Upper lobe of right lung (tissue), 1 donor: ENCODE measurements around the gene LBX2. TPM values are rescaled to one million over a fixed set of nuclear protein-coding genes. Genes with fewer than 3 reads are reported as not detected.
"Not testable (repeated sequence)": the region's sequence is repeated elsewhere in the genome, so short reads cannot be mapped to it uniquely, and the experiment has no call there.

ENCODE experiments used
- ATAC-seq: fragments of 200-7000 bp; cut with Tn5 transposase; one replicate; pipeline ENCODE4 v1.9.1; 2020; ENCODE audit warnings: mild to moderate bottlenecking, moderate library complexity
- DNase-seq: peaks from one replicate; pipeline ENCODE4 v3.0.0-alpha.2; 2020
- H3K27ac ChIP-seq: fragments of 200-600 bp; one replicate; pipeline ENCODE4 v1.8.0; 2022
- H3K27me3 ChIP-seq: fragments of 200-600 bp; one replicate; pipeline ENCODE4 v1.8.0; 2022; ENCODE audit warnings: mild to moderate bottlenecking
- H3K36me3 ChIP-seq: fragments of 200-600 bp; one replicate; pipeline ENCODE4 v1.8.0; 2022
- H3K4me1 ChIP-seq: fragments of 200-600 bp; one replicate; pipeline ENCODE4 v1.8.0; 2022
- H3K4me3 ChIP-seq: fragments of 200-600 bp; one replicate; pipeline ENCODE4 v1.8.0; 2022; ENCODE audit warnings: mild to moderate bottlenecking
- H3K9me3 ChIP-seq: fragments of 200-600 bp; one replicate; pipeline ENCODE4 v1.8.0; 2022
- intact Hi-C: fragments of 100-400 bp; cut with DNase I; formaldehyde crosslinking; loops from one replicate; pipeline ENCODE4 v1.11.0; 2022
- total RNA-seq: library from RNA; stranded (reverse); fragmentation: NEBNext Ultra II Directional; extraction: Animal tissue kit (Norgen Biotek cat#: 25700); gene quantifications from one replicate; pipeline ENCODE4 v1.2.1, GENCODE V29; 2021
- TF ChIP-seq, protein P1 (sequence below): fragments of 200-600 bp; IDR thresholded peaks from one replicate; pipeline ENCODE4 v1.8.0; 2022; ENCODE audit warnings: antibody characterized with exemption
- donor health status: DM: no; HTN: yes; CAD: no; lungs with severe emphysema.

The LBX2 gene
- total RNA-seq, 1 donor from 2014 or later = 1.8 TPM

DNA sequence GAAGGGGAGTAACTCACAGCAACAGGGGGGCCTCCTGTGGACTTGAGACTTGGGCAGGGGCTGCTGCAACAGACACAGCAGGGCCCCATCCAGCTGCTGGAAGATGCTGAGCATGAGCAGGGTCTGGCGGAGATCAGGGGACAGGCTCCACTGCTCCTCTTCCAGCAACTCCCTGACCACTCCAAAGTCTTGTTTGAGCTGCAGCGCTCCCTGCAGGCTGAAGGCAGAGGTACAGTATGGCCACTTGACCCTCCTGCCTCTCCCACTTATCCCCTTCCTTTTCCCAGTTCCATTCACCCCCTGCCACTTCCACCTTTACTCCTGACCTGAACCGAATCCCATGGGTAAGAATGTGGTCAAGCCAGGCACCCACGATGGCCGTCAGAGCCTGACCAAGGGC is 24.5 kb downstream of the LBX2 start:
- Histone ChIP-seq H3K27ac (no peak overlapping the region), H3K27me3 (no peaks in the 10 kb centered on the region), H3K9me3 (no peaks in the 10 kb centered on the region), H3K4me1 (peaks cover 26% of the 10 kb centered on the region), H3K36me3 (peaks cover 23% of the 10 kb centered on the region), H3K4me3 (no peak overlapping the region)
- ATAC-seq (no peak), DNase-seq (no peak)
- intact Hi-C loops = no loop called here
- TF ChIP-seq, protein P1, sequence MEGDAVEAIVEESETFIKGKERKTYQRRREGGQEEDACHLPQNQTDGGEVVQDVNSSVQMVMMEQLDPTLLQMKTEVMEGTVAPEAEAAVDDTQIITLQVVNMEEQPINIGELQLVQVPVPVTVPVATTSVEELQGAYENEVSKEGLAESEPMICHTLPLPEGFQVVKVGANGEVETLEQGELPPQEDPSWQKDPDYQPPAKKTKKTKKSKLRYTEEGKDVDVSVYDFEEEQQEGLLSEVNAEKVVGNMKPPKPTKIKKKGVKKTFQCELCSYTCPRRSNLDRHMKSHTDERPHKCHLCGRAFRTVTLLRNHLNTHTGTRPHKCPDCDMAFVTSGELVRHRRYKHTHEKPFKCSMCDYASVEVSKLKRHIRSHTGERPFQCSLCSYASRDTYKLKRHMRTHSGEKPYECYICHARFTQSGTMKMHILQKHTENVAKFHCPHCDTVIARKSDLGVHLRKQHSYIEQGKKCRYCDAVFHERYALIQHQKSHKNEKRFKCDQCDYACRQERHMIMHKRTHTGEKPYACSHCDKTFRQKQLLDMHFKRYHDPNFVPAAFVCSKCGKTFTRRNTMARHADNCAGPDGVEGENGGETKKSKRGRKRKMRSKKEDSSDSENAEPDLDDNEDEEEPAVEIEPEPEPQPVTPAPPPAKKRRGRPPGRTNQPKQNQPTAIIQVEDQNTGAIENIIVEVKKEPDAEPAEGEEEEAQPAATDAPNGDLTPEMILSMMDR = no peak

DNA sequence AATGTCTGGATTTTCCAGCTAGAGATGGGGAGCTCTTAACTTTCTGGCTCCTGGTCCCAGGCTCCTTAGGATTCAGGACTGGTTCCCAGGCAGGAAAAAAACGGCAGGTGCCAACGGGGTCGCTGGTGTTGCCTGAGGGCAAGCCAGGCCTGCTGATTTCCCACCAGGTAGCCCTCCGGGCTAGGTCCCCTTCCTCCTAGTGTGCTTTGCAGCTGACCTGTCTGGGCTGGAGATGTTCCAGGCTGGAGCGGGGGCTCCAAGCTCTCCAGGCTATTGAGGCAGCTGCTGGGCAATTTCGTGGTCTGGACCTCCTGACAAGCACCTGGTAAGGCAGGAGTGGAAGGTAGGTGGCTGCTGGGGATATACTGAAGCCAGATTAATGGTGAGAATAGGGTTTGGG is 24.9 kb downstream of the LBX2 start:
- DNase-seq = no peak
- no peak overlapping the region for H3K27ac ChIP-seq
- TF ChIP-seq, protein P1 = no peak
- peaks cover 19% of the 10 kb centered on the region for H3K36me3 ChIP-seq
- no peak for ATAC-seq
- intact Hi-C loops = no loop called here
- H3K9me3 ChIP-seq = no peaks in the 10 kb centered on the region
- H3K27me3 ChIP-seq = no peaks in the 10 kb centered on the region
- no peak overlapping the region for H3K4me3 ChIP-seq
- H3K4me1 ChIP-seq = peaks cover 26% of the 10 kb centered on the region

DNA sequence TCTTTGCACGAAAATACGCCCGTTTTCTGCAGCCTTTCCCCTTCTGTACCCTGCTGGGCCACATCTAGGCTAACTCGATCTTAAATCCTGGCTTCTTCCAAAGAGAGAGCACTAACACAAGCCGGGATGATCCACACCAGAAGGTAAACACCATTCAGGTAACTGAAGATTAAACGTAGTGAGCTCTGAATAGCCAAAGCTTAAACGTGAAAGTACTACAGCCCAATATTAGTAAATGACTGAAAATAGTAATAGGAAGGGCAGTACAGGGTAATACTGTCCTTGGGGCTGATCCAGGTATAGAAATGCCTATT is 26.5 kb downstream of the LBX2 start:
- peaks cover 17% of the 10 kb centered on the region for H3K36me3 ChIP-seq
- H3K4me3 ChIP-seq = peak overlapping the region; percentile 61
- ATAC-seq (no peak), DNase-seq (no peak)
- H3K27me3 ChIP-seq = no peaks in the 10 kb centered on the region
- intact Hi-C loops = no loop called here
- no peaks in the 10 kb centered on the region for H3K9me3 ChIP-seq
- peak overlapping the region; percentile 94 for H3K27ac ChIP-seq
- H3K4me1 ChIP-seq = peaks cover 26% of the 10 kb centered on the region
- TF ChIP-seq, protein P1 = no peak

DNA sequence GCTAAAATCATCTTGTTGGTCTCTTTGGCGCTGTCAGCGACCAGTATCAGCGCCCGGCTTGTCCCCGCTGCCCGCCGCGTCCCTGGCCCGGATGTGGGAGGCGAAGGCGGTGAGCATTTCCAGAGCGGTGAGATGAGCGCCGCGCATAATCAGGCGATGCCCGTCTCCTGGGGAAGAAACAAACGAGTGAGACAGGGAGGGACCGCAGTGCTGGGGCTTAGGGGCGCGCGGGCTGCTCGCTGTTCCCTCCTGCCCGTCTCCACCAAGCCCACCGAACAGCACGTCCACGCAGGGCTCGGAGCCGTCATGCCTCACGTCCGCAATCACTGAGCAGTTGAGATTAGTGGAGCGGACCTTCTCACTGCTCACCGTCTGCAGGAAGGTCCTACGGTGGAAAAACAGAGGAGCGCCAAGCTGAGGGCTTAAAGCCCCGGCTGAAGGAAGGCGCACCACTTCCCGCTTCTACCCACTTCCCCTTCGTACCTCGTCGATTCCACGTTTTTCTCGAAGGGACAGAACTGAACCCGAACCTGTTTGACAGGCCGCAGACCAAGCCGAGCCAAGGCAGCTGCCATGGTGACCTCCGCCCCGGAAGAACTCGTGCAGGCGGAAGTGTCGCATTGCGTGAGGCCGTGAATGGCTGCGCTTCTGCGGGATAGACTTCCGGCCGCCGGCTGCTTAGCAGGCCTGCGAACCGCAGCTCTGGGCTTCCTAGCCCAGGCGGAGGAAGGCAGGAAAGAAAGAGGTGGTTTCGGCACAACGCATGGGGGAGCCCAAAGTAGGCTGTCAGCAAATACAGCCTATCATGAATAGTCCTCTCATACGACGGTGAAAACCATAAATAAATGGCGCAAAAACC is 27.1 kb downstream of the LBX2 start, which contains the start of gene MRPL53:
MRPL53 (minus strand) TSS at position 595 of the 859 bp plus-strand sequence; CDS start at position 575, 20 bp downstream.
- ATAC-seq (peak; percentile 97), DNase-seq (peak; percentile 97)
- Histone ChIP-seq H3K27ac (peak within 1 kb of the TSS; percentile 94), H3K36me3 (peaks cover 17% of the 10 kb centered on the region), H3K4me1 (peaks cover 23% of the 10 kb centered on the region), H3K9me3 (no peaks in the 10 kb centered on the region), H3K27me3 (no peaks in the 10 kb centered on the region), H3K4me3 (peak within 1 kb of the TSS; percentile 61)
- TF ChIP-seq, protein P1 = no peak
- intact Hi-C loops = no loop called here

DNA sequence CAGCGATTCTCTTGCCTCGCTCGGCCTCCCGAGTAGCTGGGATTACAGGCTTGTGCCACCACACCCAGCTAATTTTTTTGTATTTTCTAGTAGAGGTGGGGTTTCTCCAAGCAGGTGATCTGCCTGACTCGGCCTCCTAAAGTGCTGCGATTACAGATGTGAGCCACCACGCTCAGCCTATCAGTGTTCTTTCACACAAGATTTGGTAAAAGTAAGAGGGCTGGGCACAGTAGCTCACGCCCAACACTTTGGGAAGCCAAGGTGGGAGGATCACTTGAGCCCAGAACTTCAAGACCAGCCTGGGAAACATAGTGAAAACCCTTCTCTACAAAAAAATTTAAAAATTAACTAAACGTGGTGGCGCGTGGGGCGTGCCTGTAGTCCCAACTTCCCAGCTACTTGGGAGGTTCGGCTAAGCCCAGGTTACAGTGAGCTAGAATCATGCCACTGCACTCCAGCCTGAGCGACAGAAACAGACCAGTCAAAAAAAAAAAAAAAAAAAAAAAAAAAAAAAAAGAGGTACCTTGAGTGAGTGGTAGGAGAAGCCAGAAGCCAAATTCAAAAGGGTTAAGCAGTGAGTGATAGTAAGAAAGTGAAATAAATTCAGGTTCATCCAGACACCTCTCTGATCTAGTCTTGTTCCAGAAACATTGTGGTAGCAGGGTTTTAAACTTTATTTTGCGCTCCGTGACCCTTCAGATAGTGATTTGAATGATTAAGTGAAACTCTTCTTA is 27.9 kb downstream of the LBX2 start:
- peak overlapping the region; percentile 61 for H3K4me3 ChIP-seq
- TF ChIP-seq, protein P1 = no peak
- no peak for DNase-seq
- intact Hi-C loops = no loop called here
- peaks cover 17% of the 10 kb centered on the region for H3K36me3 ChIP-seq
- no peaks in the 10 kb centered on the region for H3K9me3 ChIP-seq
- no peaks in the 10 kb centered on the region for H3K27me3 ChIP-seq
- peak overlapping the region; percentile 94 for H3K27ac ChIP-seq
- ATAC-seq = no peak
- H3K4me1 ChIP-seq = peaks cover 15% of the 10 kb centered on the region

DNA sequence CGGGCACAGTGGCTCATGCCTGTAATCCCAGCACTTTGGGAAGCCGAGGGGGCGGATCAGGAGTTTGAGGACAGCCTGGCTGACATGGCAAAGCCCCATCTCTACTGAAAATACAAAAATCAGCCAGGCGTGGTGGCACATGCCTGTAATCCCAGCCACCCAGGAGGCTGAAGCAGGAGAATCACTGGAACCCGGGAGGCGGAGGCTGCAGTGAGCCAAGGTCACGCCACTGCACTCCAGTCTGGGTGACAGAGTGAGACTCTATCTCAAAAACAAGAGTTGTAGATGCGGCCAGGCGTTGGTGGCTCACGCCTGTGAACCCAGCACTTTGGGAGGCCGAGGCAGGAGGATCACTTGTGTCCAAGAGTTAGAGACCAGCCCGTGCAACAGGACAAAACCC is 28.7 kb downstream of the LBX2 start:
- not testable (repeated sequence) for DNase-seq, ATAC-seq

More for the DNA sequence above, 28.7 kb downstream of the LBX2 start:
- H3K27me3 ChIP-seq, H3K4me3 ChIP-seq, intact Hi-C loops, H3K27ac ChIP-seq, H3K9me3 ChIP-seq: not testable (repeated sequence)
- peaks cover 17% of the 10 kb centered on the region for H3K36me3 ChIP-seq
- peaks cover 21% of the 10 kb centered on the region for H3K4me1 ChIP-seq
